Right lobe of liver (tissue), 4 donors: ENCODE results near the gene NMNAT2.

ENCODE experiments used
- CTCF ChIP-seq, 4 donors: fragments of 200-600 bp in 3 of 4; fragments of 450-650 bp in 1 of 4; IDR thresholded peaks; one replicate each; pipeline versions ENCODE4 v1.5.1 to v1.8.0; 2016 to 2022; ENCODE audit warnings: antibody characterized with exemption in 4 of 4, mild to moderate bottlenecking in 2 of 4
- POLR2A ChIP-seq: fragments of 450-650 bp; IDR thresholded peaks from one replicate; pipeline ENCODE4 v1.6.1; 2017; ENCODE audit warnings: antibody characterized with exemption, mild to moderate bottlenecking
- donor health status: DM: no; HTN: no; CAD: no.
- donor health status: DM: no; HTN: no; CAD: no.
- donor health status: DM: no; HTN: yes; CAD: no.

DNA sequence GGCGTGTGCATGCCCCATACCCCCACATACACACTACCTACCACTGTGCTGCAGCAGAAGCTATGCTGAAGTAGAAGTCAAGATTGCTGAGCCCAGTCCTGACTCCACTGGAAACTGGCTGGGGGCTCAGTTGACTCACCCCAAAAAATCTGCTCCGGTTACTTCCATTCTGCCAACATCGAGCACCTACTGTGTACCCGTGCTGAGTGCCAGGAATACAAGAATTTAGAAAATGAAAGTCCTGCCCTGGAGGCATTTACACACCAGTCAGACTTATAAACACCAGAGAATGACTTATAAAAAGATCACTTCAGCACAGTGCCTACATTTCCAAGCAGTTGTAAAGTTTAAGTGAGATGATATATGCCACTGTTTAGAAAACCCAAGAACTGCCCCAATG is 99.1 kb downstream of the NMNAT2 start:
- TF ChIP-seq CTCF (IDR thresholded peaks at IDR 0.05) (no peak), POLR2A (no peak)
